ENCODE results near the gene CD247. TPM values are rescaled to one million over a fixed set of nuclear protein-coding genes. Genes with fewer than 3 reads are reported as not detected.
A peak's percentile ranks its signal among the peaks of the same experiment; 100 is the strongest.

Gene CD247
- total and polyA plus RNA-seq, 9 of the 15 experiments (the other 6 are each of a cell fraction or from before 2014, with no cell fraction given) = 0.08 to 0.42 (median 0.28) TPM; not detected in 5

DNA sequence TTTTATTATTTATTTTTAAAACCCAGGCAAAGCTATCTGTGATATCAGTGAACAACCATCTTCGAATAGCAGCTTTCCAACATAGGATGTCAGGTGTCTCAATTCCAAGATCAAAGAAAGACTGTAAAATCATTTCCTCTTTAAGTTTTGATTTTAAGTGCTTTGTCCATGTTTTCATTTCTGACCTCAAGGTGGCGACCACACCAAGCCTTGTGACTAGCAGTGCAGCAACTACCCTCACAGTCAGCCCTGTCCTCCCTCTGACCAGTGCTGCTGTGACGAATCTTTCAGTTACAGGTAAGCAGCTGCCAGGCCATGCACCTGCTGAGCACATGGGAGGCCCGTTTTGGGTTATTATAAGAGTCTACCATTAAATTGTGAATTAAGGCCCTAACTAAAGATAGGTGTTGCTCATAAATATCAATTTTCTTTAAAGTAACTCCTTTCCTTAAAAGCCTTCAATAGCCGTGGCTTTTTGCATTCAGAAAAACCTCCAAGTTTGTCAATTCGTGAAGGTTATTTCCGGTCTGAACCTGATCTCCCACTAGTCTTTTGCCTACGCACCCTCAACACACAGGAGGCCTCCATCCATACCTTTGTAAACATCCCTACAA lies 117.0 kb downstream of the CD247 start:
- no peaks in the 10 kb centered on the region for H3K4me1 ChIP-seq (replicated peaks in 1 of 2; ENCODE audit: control insufficient read depth in 2 of 2, insufficient read depth in 2 of 2, low read length in 2 of 2)
- no peak overlapping the region for H3K9ac ChIP-seq (ENCODE audit: insufficient read depth in 1 of 2, low read depth in 2 of 2, low read length in 2 of 2)
- H3K4me3 ChIP-seq = no peak overlapping the region
- H3K27me3 ChIP-seq (ENCODE audit: control insufficient read depth in 2 of 2, insufficient read depth in 2 of 2, low read length in 2 of 2) = no peaks in the 10 kb centered on the region
- BruUV-seq (replicated peaks) = no TSS peak
- 28% methylated on average over 8 of the region's 8 CpGs for WGBS (ENCODE audit: insufficient coverage, low coverage, missing lambda C conversion rate)
- intact Hi-C loops (cut with micrococcal nuclease) (loop anchor here (1.0 to 5.0 kb wide), 6 partner anchors 41 to 335 kb away; no protein-coding TSS in a partner anchor), in situ Hi-C loops (cut with MboI) (no loop called here)
- FAIRE-seq (peak; percentile 92), DNase-seq (ENCODE audit: extremely low read depth in 1 of 4, low spot score in 3 of 4) (peak; percentile 38 to 78 (median 58)), ATAC-seq (peak; percentile 99)
- H3K27ac ChIP-seq (ENCODE audit: extremely low read depth, low read depth, low read length) = no peak overlapping the region
- H2AFZ ChIP-seq (ENCODE audit: low read depth, low read length) = no peak overlapping the region
- no peaks in the 10 kb centered on the region for H3K9me1 ChIP-seq (ENCODE audit: control insufficient read depth, insufficient read depth, low read length)
- no peaks in the 10 kb centered on the region for H3K79me2 ChIP-seq (ENCODE audit: control insufficient read depth, insufficient read depth, low read length)
- POLR2A ChIA-PET = interaction anchor here (1.0 kb wide), 1 partner anchor 9 kb away, joined by 3 read pairs; no protein-coding TSS in a partner anchor
- H3K9me3 ChIP-seq (replicated peaks; ENCODE audit: control insufficient read depth, insufficient read depth, low read depth, low read length) = no peaks in the 10 kb centered on the region
- no peak overlapping the region for H3K4me2 ChIP-seq (ENCODE audit: insufficient read depth, low read length)
- H3K36me3 ChIP-seq (ENCODE audit: control insufficient read depth, insufficient read depth, low read length) = peaks cover 45% of the 10 kb centered on the region
- no peaks in the 10 kb centered on the region for H4K20me1 ChIP-seq (replicated peaks; ENCODE audit: control insufficient read depth, insufficient read depth, low read length)
- CTCF ChIA-PET (ENCODE audit: low intra/inter-chr PET ratio) = interaction anchor here (0.6 to 2.4 kb wide), 7 partner anchors 9 to 287 kb away, joined by 3 to 19 read pairs (median 8); no protein-coding TSS in a partner anchor
- peak; percentile 54 for TF ChIP-seq RB1 (IDR thresholded peaks at IDR 0.05; ENCODE audit: low read depth)
- TF ChIP-seq, protein P1, sequence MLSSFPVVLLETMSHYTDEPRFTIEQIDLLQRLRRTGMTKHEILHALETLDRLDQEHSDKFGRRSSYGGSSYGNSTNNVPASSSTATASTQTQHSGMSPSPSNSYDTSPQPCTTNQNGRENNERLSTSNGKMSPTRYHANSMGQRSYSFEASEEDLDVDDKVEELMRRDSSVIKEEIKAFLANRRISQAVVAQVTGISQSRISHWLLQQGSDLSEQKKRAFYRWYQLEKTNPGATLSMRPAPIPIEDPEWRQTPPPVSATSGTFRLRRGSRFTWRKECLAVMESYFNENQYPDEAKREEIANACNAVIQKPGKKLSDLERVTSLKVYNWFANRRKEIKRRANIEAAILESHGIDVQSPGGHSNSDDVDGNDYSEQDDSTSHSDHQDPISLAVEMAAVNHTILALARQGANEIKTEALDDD (IDR thresholded peaks at IDR 0.05) = peak; percentile 71
- 0 out of 2 replicates have a peak, but pooled peaks have one; percentile 10 for TF ChIP-seq JUND (IDR thresholded peaks at IDR 0.05; ENCODE audit: borderline replicate concordance, low read depth, low read length)
- no peak for TF ChIP-seq JUND (tag; IDR thresholded peaks at IDR 0.05; ENCODE audit: borderline replicate concordance, low read depth, low read length)
- TF ChIP-seq, protein P2, sequence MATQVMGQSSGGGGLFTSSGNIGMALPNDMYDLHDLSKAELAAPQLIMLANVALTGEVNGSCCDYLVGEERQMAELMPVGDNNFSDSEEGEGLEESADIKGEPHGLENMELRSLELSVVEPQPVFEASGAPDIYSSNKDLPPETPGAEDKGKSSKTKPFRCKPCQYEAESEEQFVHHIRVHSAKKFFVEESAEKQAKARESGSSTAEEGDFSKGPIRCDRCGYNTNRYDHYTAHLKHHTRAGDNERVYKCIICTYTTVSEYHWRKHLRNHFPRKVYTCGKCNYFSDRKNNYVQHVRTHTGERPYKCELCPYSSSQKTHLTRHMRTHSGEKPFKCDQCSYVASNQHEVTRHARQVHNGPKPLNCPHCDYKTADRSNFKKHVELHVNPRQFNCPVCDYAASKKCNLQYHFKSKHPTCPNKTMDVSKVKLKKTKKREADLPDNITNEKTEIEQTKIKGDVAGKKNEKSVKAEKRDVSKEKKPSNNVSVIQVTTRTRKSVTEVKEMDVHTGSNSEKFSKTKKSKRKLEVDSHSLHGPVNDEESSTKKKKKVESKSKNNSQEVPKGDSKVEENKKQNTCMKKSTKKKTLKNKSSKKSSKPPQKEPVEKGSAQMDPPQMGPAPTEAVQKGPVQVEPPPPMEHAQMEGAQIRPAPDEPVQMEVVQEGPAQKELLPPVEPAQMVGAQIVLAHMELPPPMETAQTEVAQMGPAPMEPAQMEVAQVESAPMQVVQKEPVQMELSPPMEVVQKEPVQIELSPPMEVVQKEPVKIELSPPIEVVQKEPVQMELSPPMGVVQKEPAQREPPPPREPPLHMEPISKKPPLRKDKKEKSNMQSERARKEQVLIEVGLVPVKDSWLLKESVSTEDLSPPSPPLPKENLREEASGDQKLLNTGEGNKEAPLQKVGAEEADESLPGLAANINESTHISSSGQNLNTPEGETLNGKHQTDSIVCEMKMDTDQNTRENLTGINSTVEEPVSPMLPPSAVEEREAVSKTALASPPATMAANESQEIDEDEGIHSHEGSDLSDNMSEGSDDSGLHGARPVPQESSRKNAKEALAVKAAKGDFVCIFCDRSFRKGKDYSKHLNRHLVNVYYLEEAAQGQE (IDR thresholded peaks at IDR 0.05; ENCODE audit: borderline replicate concordance) = peak; percentile 89
- TF ChIP-seq, protein P2 (CRISPR knock-in tag; IDR thresholded peaks at IDR 0.05; ENCODE audit: low read depth) = no peak
- TF ChIP-seq PHF21A (IDR thresholded peaks at IDR 0.05; ENCODE audit: borderline replicate concordance, low read depth) = peak; percentile 25; the same call in 1 of the 2 replicates
- TF ChIP-seq ARID2 (IDR thresholded peaks at IDR 0.05) = peak; percentile 42; the same call in 1 of the 2 replicates
- TF ChIP-seq FOXK2 (conservative IDR thresholded peaks at IDR 0.05 in 1 of 2, IDR thresholded peaks at IDR 0.05 in 1 of 2; ENCODE audit: low read depth in 2 of 2) = peak; percentile 55 to 72; a peak in 3 of 4 replicates
- TF ChIP-seq, protein P3, sequence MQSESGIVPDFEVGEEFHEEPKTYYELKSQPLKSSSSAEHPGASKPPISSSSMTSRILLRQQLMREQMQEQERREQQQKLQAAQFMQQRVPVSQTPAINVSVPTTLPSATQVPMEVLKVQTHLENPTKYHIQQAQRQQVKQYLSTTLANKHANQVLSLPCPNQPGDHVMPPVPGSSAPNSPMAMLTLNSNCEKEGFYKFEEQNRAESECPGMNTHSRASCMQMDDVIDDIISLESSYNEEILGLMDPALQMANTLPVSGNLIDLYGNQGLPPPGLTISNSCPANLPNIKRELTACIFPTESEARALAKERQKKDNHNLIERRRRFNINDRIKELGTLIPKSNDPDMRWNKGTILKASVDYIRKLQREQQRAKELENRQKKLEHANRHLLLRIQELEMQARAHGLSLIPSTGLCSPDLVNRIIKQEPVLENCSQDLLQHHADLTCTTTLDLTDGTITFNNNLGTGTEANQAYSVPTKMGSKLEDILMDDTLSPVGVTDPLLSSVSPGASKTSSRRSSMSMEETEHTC (IDR thresholded peaks at IDR 0.05) = peak; percentile 59; the same call in 1 of the 2 replicates
